WTC11 (cell line): ENCODE data around the gene MAP3K7. TPM values are rescaled to one million over a fixed set of nuclear protein-coding genes. Genes with fewer than 3 reads are reported as not detected.
A peak's percentile ranks its signal among the peaks of the same experiment; 100 is the strongest.

ENCODE experiments used
- ATAC-seq: fragments of 200-7000 bp; cut with Tn5 transposase; 2 replicates; pipeline ENCODE4 v1.10.0; 2021; ENCODE audit warnings: mild to moderate bottlenecking, moderate library complexity
- CTCF ChIA-PET: fragments of 300-600 bp; sonication (Branson Sonifier 250); formaldehyde crosslinking; loops from one replicate; lab custom pipeline; 2021; ENCODE audit warnings: antibody characterized with exemption; lab: Charles Lee
- POLR2A ChIA-PET: fragments of 350-600 bp; sonication (Branson Sonifier 250); formaldehyde crosslinking; loops from one replicate; lab custom pipeline; 2021; ENCODE audit warnings: antibody characterized with exemption; lab: Charles Lee
- DNase-seq: peaks from one replicate; pipeline ENCODE4 v3.0.0; 2021; ENCODE audit warnings: low spot score
- H3K27ac Mint-ChIP-seq: 2 replicates; pipeline ENCODE4 v1.8.0; 2021; ENCODE audit warnings: mixed read lengths
- H3K27me3 Mint-ChIP-seq: 2 replicates; pipeline ENCODE4 v1.8.0; 2021; ENCODE audit warnings: low read depth, mild to moderate bottlenecking, moderate library complexity, mixed read lengths
- H3K36me3 Mint-ChIP-seq: 2 replicates; pipeline ENCODE4 v1.8.0; 2021; ENCODE audit warnings: mixed read lengths
- H3K4me1 Mint-ChIP-seq: 2 replicates; pipeline ENCODE4 v1.8.0; 2022; ENCODE audit warnings: mixed read lengths
- H3K4me3 Mint-ChIP-seq: 2 replicates; pipeline ENCODE4 v1.8.0; 2021; ENCODE audit warnings: mild to moderate bottlenecking, moderate library complexity, mixed read lengths
- H3K9me3 Mint-ChIP-seq: 2 replicates; pipeline ENCODE4 v1.8.0; 2021; ENCODE audit warnings: mixed read lengths
- CREB1 ChIP-seq: sonication (generic); formaldehyde crosslinking; IDR thresholded peaks from 2 replicates; pipeline ENCODE4 v1.8.0; 2023; ENCODE audit warnings: mild to moderate bottlenecking, missing genetic modification reagents
- E2F5 ChIP-seq: sonication (generic); formaldehyde crosslinking; IDR thresholded peaks from 2 replicates; pipeline ENCODE4 v1.8.1; 2022; ENCODE audit warnings: mild to moderate bottlenecking, moderate library complexity, missing genetic modification reagents
- HMGA2 ChIP-seq: fragments of 250-450 bp; sonication (Bioruptor Pico); IDR thresholded peaks from 2 replicates; pipeline ENCODE4 v1.4.0; 2021; ENCODE audit warnings: mild to moderate bottlenecking, moderate library complexity
- JAZF1 ChIP-seq: fragments of 250-450 bp; sonication (Bioruptor Pico); IDR thresholded peaks from 2 replicates; pipeline ENCODE4 v1.9.0; 2021; ENCODE audit warnings: moderate library complexity, mild to moderate bottlenecking, inconsistent platforms
- JUN ChIP-seq: sonication (generic); formaldehyde crosslinking; IDR thresholded peaks from 2 replicates; pipeline ENCODE4 v1.8.0; 2023; ENCODE audit warnings: mild to moderate bottlenecking, missing genetic modification reagents
- NR1H2 ChIP-seq: sonication (generic); formaldehyde crosslinking; IDR thresholded peaks from 2 replicates; pipeline ENCODE4 v1.9.0; 2021; ENCODE audit warnings: mild to moderate bottlenecking, moderate library complexity, missing genetic modification reagents
- NR2C2 ChIP-seq: sonication (generic); formaldehyde crosslinking; IDR thresholded peaks from 2 replicates; pipeline ENCODE4 v1.8.0; 2022; ENCODE audit warnings: mild to moderate bottlenecking, missing genetic modification reagents
- STAT6 ChIP-seq: sonication (generic); formaldehyde crosslinking; conservative IDR thresholded peaks from 2 replicates; pipeline ENCODE4 v1.8.1; 2023; ENCODE audit warnings: mild to moderate bottlenecking, low read depth, missing genetic modification reagents, moderate library complexity
- ZNF121 ChIP-seq: sonication (generic); formaldehyde crosslinking; IDR thresholded peaks from 2 replicates; pipeline ENCODE4 v1.8.0; 2023; ENCODE audit warnings: missing genetic modification reagents
- ZNF396 ChIP-seq: fragments of 250-450 bp; sonication (Bioruptor Pico); IDR thresholded peaks from 2 replicates; pipeline ENCODE4 v1.8.0; 2021; ENCODE audit warnings: mild to moderate bottlenecking, moderate library complexity, borderline replicate concordance
- total RNA-seq: library from RNA; stranded (reverse); gene quantifications from 3 replicates; pipeline ENCODE4 v1.2.3, GENCODE V29; 2021
- TF ChIP-seq, protein P1 (sequence below): fragments of 250-450 bp; sonication (Bioruptor Pico); IDR thresholded peaks from 2 replicates; pipeline ENCODE4 v2.1.2; 2022; ENCODE audit warnings: mild to moderate bottlenecking, moderate library complexity
- TF ChIP-seq, protein P2 (sequence below): sonication (generic); formaldehyde crosslinking; IDR thresholded peaks from 2 replicates; pipeline ENCODE4 v1.8.1; 2023; ENCODE audit warnings: mild to moderate bottlenecking, moderate library complexity, missing genetic modification reagents
- TF ChIP-seq, protein P3 (sequence below): sonication (generic); formaldehyde crosslinking; IDR thresholded peaks from 2 replicates; pipeline ENCODE4 v1.8.0; 2022; ENCODE audit warnings: mild to moderate bottlenecking, missing genetic modification reagents
- TF ChIP-seq, protein P4 (sequence below): sonication (generic); formaldehyde crosslinking; IDR thresholded peaks from 2 replicates; pipeline ENCODE4 v1.8.1; 2023; ENCODE audit warnings: mild to moderate bottlenecking, missing genetic modification reagents
- TF ChIP-seq, protein P5 (sequence below): fragments of 250-450 bp; sonication (Bioruptor Pico); IDR thresholded peaks from 2 replicates; pipeline ENCODE4 v1.9.0; 2021; ENCODE audit warnings: mild to moderate bottlenecking

The MAP3K7 gene
- total RNA-seq, 1 experiment from 2014 or later, result 36.7 TPM

DNA sequence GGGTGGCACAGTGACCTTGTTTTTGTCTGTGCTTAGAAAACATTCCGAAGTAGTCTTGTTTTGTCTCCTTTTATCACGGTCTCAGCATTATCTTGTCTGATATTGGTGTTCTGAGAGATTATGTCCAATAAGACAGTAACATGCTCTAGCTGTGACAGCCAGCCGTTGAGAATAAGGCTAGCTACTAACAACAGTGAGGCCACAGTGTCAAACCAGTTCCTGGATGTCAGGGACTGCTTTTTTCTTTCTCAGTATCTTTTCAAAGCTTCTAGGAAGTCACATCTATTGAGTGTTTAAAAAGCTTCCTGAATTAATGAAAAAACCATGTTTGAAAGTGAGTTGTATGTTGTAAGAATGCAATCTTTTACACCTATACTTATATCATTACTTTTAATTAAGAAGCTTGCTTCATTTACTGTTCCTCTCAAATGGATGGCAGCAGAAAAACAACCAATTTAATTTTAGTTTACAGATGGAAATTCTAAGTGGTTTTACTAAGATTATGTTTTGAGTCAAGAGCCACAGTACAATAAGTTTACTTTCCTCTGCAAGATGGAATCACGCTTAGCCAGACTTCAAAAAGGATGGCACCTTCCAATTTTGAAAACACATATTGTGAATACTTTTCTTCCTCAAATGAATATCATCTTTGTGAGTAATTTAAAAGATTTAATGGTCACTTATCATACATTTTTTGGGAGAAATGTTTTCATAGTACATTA is 53.1 kb downstream of the MAP3K7 start (continued):
- TF ChIP-seq STAT6 (CRISPR knock-in tag) (no peak), JUN (CRISPR knock-in tag) (no peak), E2F5 (CRISPR knock-in tag) (no peak), CREB1 (CRISPR knock-in tag) (no peak)
- TF ChIP-seq, protein P1, sequence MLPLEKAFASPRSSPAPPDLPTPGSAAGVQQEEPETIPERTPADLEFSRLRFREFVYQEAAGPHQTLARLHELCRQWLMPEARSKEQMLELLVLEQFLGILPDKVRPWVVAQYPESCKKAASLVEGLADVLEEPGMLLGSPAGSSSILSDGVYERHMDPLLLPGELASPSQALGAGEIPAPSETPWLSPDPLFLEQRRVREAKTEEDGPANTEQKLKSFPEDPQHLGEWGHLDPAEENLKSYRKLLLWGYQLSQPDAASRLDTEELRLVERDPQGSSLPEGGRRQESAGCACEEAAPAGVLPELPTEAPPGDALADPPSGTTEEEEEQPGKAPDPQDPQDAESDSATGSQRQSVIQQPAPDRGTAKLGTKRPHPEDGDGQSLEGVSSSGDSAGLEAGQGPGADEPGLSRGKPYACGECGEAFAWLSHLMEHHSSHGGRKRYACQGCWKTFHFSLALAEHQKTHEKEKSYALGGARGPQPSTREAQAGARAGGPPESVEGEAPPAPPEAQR, result no peak

- Mint-ChIP-seq H3K9me3 (no peaks in the 10 kb centered on the region), H3K36me3 (peaks cover 5% of the 10 kb centered on the region; the same call in 1 of the 2 replicates), H3K27me3 (no peaks in the 10 kb centered on the region), H3K4me1 (no peaks in the 10 kb centered on the region), H3K27ac (no peak overlapping the region), H3K4me3 (no peak overlapping the region)
- CTCF ChIA-PET, result no interaction called here
- POLR2A ChIA-PET, result no interaction called here
- ATAC-seq, result no peak
- no peak for DNase-seq
- TF ChIP-seq, protein P2, sequence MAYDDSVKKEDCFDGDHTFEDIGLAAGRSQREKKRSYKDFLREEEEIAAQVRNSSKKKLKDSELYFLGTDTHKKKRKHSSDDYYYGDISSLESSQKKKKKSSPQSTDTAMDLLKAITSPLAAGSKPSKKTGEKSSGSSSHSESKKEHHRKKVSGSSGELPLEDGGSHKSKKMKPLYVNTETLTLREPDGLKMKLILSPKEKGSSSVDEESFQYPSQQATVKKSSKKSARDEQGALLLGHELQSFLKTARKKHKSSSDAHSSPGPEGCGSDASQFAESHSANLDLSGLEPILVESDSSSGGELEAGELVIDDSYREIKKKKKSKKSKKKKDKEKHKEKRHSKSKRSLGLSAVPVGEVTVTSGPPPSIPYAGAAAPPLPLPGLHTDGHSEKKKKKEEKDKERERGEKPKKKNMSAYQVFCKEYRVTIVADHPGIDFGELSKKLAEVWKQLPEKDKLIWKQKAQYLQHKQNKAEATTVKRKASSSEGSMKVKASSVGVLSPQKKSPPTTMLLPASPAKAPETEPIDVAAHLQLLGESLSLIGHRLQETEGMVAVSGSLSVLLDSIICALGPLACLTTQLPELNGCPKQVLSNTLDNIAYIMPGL (CRISPR knock-in tag), result no peak
- TF ChIP-seq JAZF1 (no peak), JUN (CRISPR knock-in tag) (no peak), NR2C2 (no peak), NR1H2 (CRISPR knock-in tag) (no peak), ZNF396 (CRISPR knock-in tag) (no peak), HMGA2 (CRISPR knock-in tag) (no peak)
- TF ChIP-seq, protein P3, sequence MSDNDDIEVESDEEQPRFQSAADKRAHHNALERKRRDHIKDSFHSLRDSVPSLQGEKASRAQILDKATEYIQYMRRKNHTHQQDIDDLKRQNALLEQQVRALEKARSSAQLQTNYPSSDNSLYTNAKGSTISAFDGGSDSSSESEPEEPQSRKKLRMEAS (CRISPR knock-in tag), result no peak
- TF ChIP-seq, protein P4, sequence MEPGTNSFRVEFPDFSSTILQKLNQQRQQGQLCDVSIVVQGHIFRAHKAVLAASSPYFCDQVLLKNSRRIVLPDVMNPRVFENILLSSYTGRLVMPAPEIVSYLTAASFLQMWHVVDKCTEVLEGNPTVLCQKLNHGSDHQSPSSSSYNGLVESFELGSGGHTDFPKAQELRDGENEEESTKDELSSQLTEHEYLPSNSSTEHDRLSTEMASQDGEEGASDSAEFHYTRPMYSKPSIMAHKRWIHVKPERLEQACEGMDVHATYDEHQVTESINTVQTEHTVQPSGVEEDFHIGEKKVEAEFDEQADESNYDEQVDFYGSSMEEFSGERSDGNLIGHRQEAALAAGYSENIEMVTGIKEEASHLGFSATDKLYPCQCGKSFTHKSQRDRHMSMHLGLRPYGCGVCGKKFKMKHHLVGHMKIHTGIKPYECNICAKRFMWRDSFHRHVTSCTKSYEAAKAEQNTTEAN (CRISPR knock-in tag), result no peak
- TF ChIP-seq, protein P5, sequence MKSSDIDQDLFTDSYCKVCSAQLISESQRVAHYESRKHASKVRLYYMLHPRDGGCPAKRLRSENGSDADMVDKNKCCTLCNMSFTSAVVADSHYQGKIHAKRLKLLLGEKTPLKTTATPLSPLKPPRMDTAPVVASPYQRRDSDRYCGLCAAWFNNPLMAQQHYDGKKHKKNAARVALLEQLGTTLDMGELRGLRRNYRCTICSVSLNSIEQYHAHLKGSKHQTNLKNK (CRISPR knock-in tag), result no peak
Observed at GRCh38 chr6:90530882-90531281, 56.0 kb downstream of the MAP3K7 start.

DNA sequence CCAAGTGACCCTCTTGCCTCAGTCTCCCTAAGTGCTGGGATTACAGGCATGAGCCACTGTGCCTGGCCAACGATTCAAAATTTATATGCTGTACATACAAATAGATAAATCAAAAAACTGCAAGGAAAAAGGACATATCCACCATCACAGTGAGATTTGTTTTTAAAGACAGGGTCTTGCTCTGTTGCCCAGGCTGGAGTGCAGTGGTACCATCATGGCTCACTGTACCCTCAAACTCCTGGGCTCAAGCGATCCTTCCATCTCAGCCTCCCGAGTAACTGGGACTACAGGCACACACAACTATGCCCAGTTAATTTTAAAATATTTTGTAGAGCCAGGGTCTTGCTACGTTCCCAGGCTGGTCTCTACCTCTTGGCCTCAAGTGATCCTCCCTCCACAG is 61.5 kb downstream of the MAP3K7 start:
- ATAC-seq, result no peak
- TF ChIP-seq JUN (CRISPR knock-in tag), result no peak
- peak; percentile 80; the same call in 1 of the 2 replicates for TF ChIP-seq ZNF121 (CRISPR knock-in tag)
- TF ChIP-seq, all 79 proteins: peak for 1
- no peak for DNase-seq
- Mint-ChIP-seq H3K9me3 (no peaks in the 10 kb centered on the region), H3K27ac (no peak overlapping the region), H3K27me3 (no peaks in the 10 kb centered on the region), H3K4me1 (no peaks in the 10 kb centered on the region), H3K36me3 (peaks cover 5% of the 10 kb centered on the region), H3K4me3 (no peak overlapping the region)
- CTCF ChIA-PET, result no interaction called here
- POLR2A ChIA-PET, result no interaction called here
